ENCODE data around the gene STX16.

The STX16 gene

GRCh38 chr20:58713801-58714339 lies 62.8 kb downstream of the STX16 start:
- H3K27me3 ChIP-seq (ENCODE audit: insufficient read depth, low read length) = no peaks in the 10 kb centered on the region
- no peaks in the 10 kb centered on the region for H3K36me3 ChIP-seq (ENCODE audit: insufficient read depth, low read length)
- no peaks in the 10 kb centered on the region for H3K9me3 ChIP-seq (ENCODE audit: low read length)
- H2AFZ ChIP-seq (ENCODE audit: low read length) = no peak overlapping the region
- H3K4me2 ChIP-seq (ENCODE audit: low read length) = no peak overlapping the region
- no peak overlapping the region for H3K9ac ChIP-seq (ENCODE audit: low read length)
- no peak overlapping the region for H3K4me3 ChIP-seq (ENCODE audit: low read depth, low read length, poor library complexity, severe bottlenecking)
- H3K27ac ChIP-seq (ENCODE audit: low read depth, low read length, poor library complexity, severe bottlenecking) = no peak overlapping the region
- TF ChIP-seq CTCF (IDR thresholded peaks at IDR 0.05; ENCODE audit: low read length) (no peak), EZH2 (IDR thresholded peaks at IDR 0.05; ENCODE audit: borderline replicate concordance, low read length) (no peak)
- no peaks in the 10 kb centered on the region for H4K20me1 ChIP-seq (ENCODE audit: insufficient read depth, low read length)
- H3F3A ChIP-seq (ENCODE audit: insufficient read depth, low read length) = no peaks in the 10 kb centered on the region
- no peaks in the 10 kb centered on the region for H3K4me1 ChIP-seq (ENCODE audit: insufficient read depth, low read length, severe bottlenecking)
- H3K9me2 ChIP-seq (ENCODE audit: low read depth, low read length) = no peaks in the 10 kb centered on the region
- H3K79me2 ChIP-seq (ENCODE audit: insufficient read depth, low read length) = no peaks in the 10 kb centered on the region

- no peaks in the 10 kb centered on the region for H3K9me2 ChIP-seq (ENCODE audit: low read depth, low read length)
- no peaks in the 10 kb centered on the region for H4K20me1 ChIP-seq (ENCODE audit: insufficient read depth, low read length)
- no peak for TF ChIP-seq CTCF (IDR thresholded peaks at IDR 0.05; ENCODE audit: low read length)
- TF ChIP-seq EZH2 (IDR thresholded peaks at IDR 0.05; ENCODE audit: borderline replicate concordance, low read length) = no peak
- H3F3A ChIP-seq (ENCODE audit: insufficient read depth, low read length) = no peaks in the 10 kb centered on the region
- H2AFZ ChIP-seq (ENCODE audit: low read length) = no peak overlapping the region
- H3K4me1 ChIP-seq (ENCODE audit: insufficient read depth, low read length, severe bottlenecking) = no peaks in the 10 kb centered on the region
- peaks cover 3% of the 10 kb centered on the region; the same call in 1 of the 2 replicates for H3K27me3 ChIP-seq (ENCODE audit: insufficient read depth, low read length)
- H3K27ac ChIP-seq (ENCODE audit: low read depth, low read length, poor library complexity, severe bottlenecking) = no peak overlapping the region
- no peaks in the 10 kb centered on the region for H3K36me3 ChIP-seq (ENCODE audit: insufficient read depth, low read length)
- H3K9ac ChIP-seq (ENCODE audit: low read length) = no peak overlapping the region
- H3K9me3 ChIP-seq (ENCODE audit: low read length) = no peaks in the 10 kb centered on the region
- no peak overlapping the region for H3K4me2 ChIP-seq (ENCODE audit: low read length)
- no peak overlapping the region for H3K4me3 ChIP-seq (ENCODE audit: low read depth, low read length, poor library complexity, severe bottlenecking)
- H3K79me2 ChIP-seq (ENCODE audit: insufficient read depth, low read length) = no peaks in the 10 kb centered on the region
These were observed 63.3 kb downstream of the STX16 start for GRCh38 chr20:58714340-58714922.

- Histone ChIP-seq H3F3A (ENCODE audit: insufficient read depth, low read length) (no peaks in the 10 kb centered on the region), H3K27me3 (ENCODE audit: insufficient read depth, low read length) (peaks cover 6% of the 10 kb centered on the region), H3K36me3 (ENCODE audit: insufficient read depth, low read length) (no peaks in the 10 kb centered on the region), H3K79me2 (ENCODE audit: insufficient read depth, low read length) (no peaks in the 10 kb centered on the region), H3K4me3 (ENCODE audit: low read depth, low read length, poor library complexity, severe bottlenecking) (no peak overlapping the region), H2AFZ (ENCODE audit: low read length) (no peak overlapping the region), H3K4me1 (ENCODE audit: insufficient read depth, low read length, severe bottlenecking) (no peaks in the 10 kb centered on the region), H3K9me2 (ENCODE audit: low read depth, low read length) (no peaks in the 10 kb centered on the region), H3K9me3 (ENCODE audit: low read length) (no peaks in the 10 kb centered on the region), H3K9ac (ENCODE audit: low read length) (no peak overlapping the region), H4K20me1 (ENCODE audit: insufficient read depth, low read length) (no peaks in the 10 kb centered on the region), H3K4me2 (ENCODE audit: low read length) (no peak overlapping the region), H3K27ac (ENCODE audit: low read depth, low read length, poor library complexity, severe bottlenecking) (no peak overlapping the region)
- TF ChIP-seq EZH2 (IDR thresholded peaks at IDR 0.05; ENCODE audit: borderline replicate concordance, low read length) (no peak), CTCF (IDR thresholded peaks at IDR 0.05; ENCODE audit: low read length) (no peak)
These were observed 63.9 kb downstream of the STX16 start for GRCh38 chr20:58714923-58715351.
